Measurements from ENCODE around the gene NCOA3. TPM values are rescaled to one million over a fixed set of nuclear protein-coding genes. Genes with fewer than 3 reads are reported as not detected.
A peak's percentile ranks its signal among the peaks of the same experiment; 100 is the strongest.
"Not testable (repeated sequence)": the region's sequence is repeated elsewhere in the genome, so short reads cannot be mapped to it uniquely, and the experiment has no call there.

Gene NCOA3
- total RNA-seq, 1 experiment from 2014 or later = 68.6 TPM

DNA sequence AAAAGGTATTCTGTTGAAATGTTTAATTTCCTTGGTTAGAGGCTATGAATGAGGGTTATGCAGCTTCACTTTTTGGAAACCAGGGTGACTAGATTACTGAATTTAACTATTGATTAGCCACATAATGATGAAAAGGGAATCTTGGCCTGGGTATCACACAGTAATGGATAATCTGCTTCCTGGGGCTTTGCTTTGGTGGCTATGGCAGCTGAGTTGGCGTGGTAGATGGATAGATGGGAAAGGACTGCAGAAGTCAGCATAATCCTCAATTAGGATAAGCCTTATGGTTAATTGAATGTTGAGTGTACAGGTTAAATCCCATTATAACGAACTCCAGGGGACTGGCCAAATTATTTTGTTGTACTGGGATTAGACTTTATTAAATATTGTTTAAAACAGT is 5.2 kb downstream of the NCOA3 start:
- TF ChIP-seq, protein P1, sequence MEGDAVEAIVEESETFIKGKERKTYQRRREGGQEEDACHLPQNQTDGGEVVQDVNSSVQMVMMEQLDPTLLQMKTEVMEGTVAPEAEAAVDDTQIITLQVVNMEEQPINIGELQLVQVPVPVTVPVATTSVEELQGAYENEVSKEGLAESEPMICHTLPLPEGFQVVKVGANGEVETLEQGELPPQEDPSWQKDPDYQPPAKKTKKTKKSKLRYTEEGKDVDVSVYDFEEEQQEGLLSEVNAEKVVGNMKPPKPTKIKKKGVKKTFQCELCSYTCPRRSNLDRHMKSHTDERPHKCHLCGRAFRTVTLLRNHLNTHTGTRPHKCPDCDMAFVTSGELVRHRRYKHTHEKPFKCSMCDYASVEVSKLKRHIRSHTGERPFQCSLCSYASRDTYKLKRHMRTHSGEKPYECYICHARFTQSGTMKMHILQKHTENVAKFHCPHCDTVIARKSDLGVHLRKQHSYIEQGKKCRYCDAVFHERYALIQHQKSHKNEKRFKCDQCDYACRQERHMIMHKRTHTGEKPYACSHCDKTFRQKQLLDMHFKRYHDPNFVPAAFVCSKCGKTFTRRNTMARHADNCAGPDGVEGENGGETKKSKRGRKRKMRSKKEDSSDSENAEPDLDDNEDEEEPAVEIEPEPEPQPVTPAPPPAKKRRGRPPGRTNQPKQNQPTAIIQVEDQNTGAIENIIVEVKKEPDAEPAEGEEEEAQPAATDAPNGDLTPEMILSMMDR (IDR thresholded peaks at IDR 0.05; ENCODE audit: unreplicated experiment) = no peak
- Mint-ChIP-seq H3K4me3 (ENCODE audit: unreplicated experiment) (no peak overlapping the region), H3K4me1 (ENCODE audit: insufficient read depth, unreplicated experiment) (peaks cover 29% of the 10 kb centered on the region), H3K36me3 (ENCODE audit: insufficient read depth, unreplicated experiment) (peaks cover 17% of the 10 kb centered on the region), H3K27me3 (ENCODE audit: insufficient read depth, unreplicated experiment) (no peaks in the 10 kb centered on the region), H3K27ac (ENCODE audit: low read depth, unreplicated experiment) (peak overlapping the region; percentile 81), H3K9me3 (ENCODE audit: unreplicated experiment) (no peaks in the 10 kb centered on the region)
- intact Hi-C loops (cut with micrococcal nuclease) = no loop called here
- no peak for DNase-seq (ENCODE audit: unreplicated experiment)
- no TSS peak for BruUV-seq (replicated peaks)
- CTCF ChIA-PET = interaction anchor here (1.2 to 1.3 kb wide), 2 partner anchors 10 to 123 kb away, joined by 4 read pairs; no protein-coding TSS in a partner anchor
- POLR2A ChIA-PET = interaction anchor here (0.7 to 1.4 kb wide), 5 partner anchors 14 to 72 kb away, joined by 3 to 5 read pairs (median 3); no protein-coding TSS in a partner anchor

DNA sequence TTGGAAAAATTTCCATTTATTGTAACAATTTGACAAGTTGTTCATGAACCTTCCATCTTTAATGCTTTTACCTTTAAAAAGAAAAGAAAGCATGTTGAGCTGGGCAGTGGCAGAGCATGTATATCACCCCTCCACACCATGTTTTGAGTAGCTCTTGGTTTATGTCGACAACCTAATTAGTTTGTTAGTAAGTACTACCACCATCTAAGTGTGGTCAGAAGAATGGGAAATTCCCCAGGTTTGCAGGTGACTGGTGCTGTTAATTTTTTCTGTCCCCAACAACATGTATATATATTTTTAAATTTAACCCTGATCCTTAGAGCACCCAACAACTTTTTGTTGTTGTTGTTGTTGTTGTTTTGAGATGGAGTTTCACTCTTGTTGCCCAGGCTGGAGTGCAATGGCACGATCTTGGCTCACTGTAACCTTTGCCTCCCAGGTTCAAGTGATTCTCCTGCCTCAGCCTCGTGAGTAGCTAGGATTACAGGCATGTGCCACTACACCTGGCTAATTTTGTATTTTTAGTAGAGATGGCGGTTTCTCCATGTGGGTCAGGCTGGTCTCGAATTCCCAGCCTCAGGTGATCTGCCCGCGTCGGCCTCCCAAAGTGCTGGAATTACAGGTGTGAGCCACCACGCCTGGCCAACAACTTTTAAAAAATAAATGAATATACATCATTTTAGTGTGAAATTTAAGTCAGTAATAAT is 5.7 kb downstream of the NCOA3 start:
- Mint-ChIP-seq H3K27ac (ENCODE audit: low read depth, unreplicated experiment) (peak overlapping the region; percentile 81), H3K4me1 (ENCODE audit: insufficient read depth, unreplicated experiment) (peaks cover 29% of the 10 kb centered on the region), H3K36me3 (ENCODE audit: insufficient read depth, unreplicated experiment) (peaks cover 18% of the 10 kb centered on the region)
- H3K27me3 Mint-ChIP-seq (ENCODE audit: insufficient read depth, unreplicated experiment); intact Hi-C loops (cut with micrococcal nuclease); H3K4me3 Mint-ChIP-seq (ENCODE audit: unreplicated experiment); DNase-seq (ENCODE audit: unreplicated experiment); H3K9me3 Mint-ChIP-seq (ENCODE audit: unreplicated experiment); BruUV-seq (replicated peaks): not testable (repeated sequence)
- ChIA-PET CTCF (interaction anchor here (1.2 to 1.3 kb wide), 2 partner anchors 9 to 123 kb away, joined by 4 read pairs; no protein-coding TSS in a partner anchor), POLR2A (interaction anchor here (0.7 to 1.4 kb wide), 9 partner anchors 14 to 117 kb away, joined by 3 to 5 read pairs (median 3); no protein-coding TSS in a partner anchor)

DNA sequence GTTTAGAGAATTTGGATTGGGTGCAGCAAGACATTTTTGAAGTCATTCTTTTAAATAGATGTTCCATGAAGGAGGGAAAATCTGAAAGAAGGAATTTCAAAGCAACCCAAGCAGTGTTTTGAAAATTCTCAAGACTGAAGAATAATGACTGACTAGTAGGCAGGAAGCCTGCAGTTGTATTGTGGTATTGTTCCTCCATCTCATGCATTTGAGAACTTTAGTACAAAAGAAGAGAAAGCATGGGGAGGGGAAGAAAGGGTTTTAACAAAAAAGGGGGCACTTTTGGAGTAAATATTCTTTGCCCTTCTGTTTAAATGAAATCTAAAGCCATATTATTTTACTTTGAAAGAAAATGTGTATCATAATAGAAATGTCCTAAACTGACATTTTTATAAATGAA is 6.6 kb downstream of the NCOA3 start:
- TF ChIP-seq, protein P1 (IDR thresholded peaks at IDR 0.05; ENCODE audit: unreplicated experiment) = no peak
- intact Hi-C loops (cut with micrococcal nuclease) = no loop called here
- H3K9me3 Mint-ChIP-seq (ENCODE audit: unreplicated experiment) = no peaks in the 10 kb centered on the region
- no peak overlapping the region for H3K27ac Mint-ChIP-seq (ENCODE audit: low read depth, unreplicated experiment)
- POLR2A ChIA-PET = interaction anchor here (0.7 to 1.8 kb wide), 12 partner anchors 14 to 118 kb away, joined by 3 to 7 read pairs (median 4); no protein-coding TSS in a partner anchor
- BruUV-seq (replicated peaks) = no TSS peak
- no peak for DNase-seq (ENCODE audit: unreplicated experiment)
- H3K27me3 Mint-ChIP-seq (ENCODE audit: insufficient read depth, unreplicated experiment) = no peaks in the 10 kb centered on the region
- peaks cover 29% of the 10 kb centered on the region for H3K4me1 Mint-ChIP-seq (ENCODE audit: insufficient read depth, unreplicated experiment)
- H3K36me3 Mint-ChIP-seq (ENCODE audit: insufficient read depth, unreplicated experiment) = peaks cover 27% of the 10 kb centered on the region
- H3K4me3 Mint-ChIP-seq (ENCODE audit: unreplicated experiment) = no peak overlapping the region
- CTCF ChIA-PET = interaction anchor here (1.0 to 1.3 kb wide), 3 partner anchors 8 to 755 kb away, joined by 3 to 4 read pairs (median 3); no protein-coding TSS in a partner anchor

DNA sequence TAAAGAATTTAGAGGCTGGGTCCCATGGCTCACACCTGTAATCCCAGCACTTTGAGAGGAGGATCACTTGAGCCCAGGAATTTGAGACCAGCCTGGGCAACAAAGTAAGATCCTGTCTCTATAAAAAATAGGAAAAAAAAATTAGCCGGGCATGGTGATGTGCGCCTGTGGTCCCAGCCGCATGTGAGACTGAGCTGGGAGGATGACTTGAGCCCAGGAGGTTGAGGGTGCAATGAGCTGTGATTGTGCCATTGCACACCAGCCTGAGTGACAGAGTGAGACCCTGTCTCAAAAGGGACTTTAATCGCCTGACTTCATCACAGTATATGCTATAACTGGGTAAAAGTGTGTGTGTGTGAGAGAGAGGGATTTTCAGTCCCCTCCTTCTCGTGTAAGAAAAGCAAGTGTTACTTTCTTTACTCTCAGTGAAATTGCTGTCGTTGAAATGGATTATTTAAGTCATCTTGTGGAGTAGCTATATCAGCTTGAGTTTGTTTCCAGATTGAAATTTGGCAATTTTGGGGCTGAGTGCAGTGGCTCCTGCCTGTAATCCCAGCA is 7.5 kb downstream of the NCOA3 start:
- Mint-ChIP-seq H3K9me3 (ENCODE audit: unreplicated experiment) (no peaks in the 10 kb centered on the region), H3K4me3 (ENCODE audit: unreplicated experiment) (no peak overlapping the region), H3K27ac (ENCODE audit: low read depth, unreplicated experiment) (peak overlapping the region; percentile 44), H3K4me1 (ENCODE audit: insufficient read depth, unreplicated experiment) (peaks cover 23% of the 10 kb centered on the region), H3K27me3 (ENCODE audit: insufficient read depth, unreplicated experiment) (no peaks in the 10 kb centered on the region), H3K36me3 (ENCODE audit: insufficient read depth, unreplicated experiment) (peaks cover 27% of the 10 kb centered on the region)
- no TSS peak for BruUV-seq (replicated peaks)
- intact Hi-C loops (cut with micrococcal nuclease) = no loop called here
- no peak for DNase-seq (ENCODE audit: unreplicated experiment)
- TF ChIP-seq, protein P1 (IDR thresholded peaks at IDR 0.05; ENCODE audit: unreplicated experiment) = no peak
- ChIA-PET CTCF (interaction anchor here (0.6 to 1.1 kb wide), 5 partner anchors 36 to 756 kb away, joined by 3 read pairs; no protein-coding TSS in a partner anchor), POLR2A (interaction anchor here (0.9 to 1.8 kb wide), 6 partner anchors 16 to 115 kb away, joined by 3 to 7 read pairs (median 4); no protein-coding TSS in a partner anchor)

Measured in MCF 10A (cell line).